ENCODE measurements around the gene PROP1.

DNA sequence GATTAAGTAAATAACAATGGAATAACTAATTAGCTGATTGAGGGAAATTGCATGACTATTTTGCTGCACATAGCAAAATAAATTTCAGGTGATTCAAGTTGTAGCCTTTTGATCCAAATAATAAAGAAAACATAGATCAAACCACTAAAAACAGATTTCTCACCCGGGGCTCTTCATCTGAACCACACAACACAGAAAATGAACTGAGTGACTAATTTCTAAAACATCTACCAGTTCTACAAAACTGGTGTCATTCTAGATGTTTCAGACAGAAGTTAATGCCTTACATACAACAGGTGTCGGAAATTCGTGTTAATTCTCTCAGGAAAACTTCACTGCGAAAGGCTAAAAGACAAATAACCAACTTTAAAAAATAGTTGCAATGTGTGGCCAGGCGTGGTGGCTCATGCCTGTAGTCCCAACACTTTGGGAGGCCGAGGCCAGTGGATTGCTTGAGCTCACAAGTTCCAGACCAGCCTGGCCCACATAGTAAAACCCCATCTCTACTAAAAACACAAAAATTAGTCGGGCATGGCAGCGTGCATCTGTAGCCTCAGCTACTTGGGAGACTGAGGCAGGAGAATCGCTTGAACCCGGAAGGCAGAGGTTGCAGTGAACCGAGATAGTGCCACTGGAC lies 6.9 kb downstream of the PROP1 start:
- TF ChIP-seq, protein P1, sequence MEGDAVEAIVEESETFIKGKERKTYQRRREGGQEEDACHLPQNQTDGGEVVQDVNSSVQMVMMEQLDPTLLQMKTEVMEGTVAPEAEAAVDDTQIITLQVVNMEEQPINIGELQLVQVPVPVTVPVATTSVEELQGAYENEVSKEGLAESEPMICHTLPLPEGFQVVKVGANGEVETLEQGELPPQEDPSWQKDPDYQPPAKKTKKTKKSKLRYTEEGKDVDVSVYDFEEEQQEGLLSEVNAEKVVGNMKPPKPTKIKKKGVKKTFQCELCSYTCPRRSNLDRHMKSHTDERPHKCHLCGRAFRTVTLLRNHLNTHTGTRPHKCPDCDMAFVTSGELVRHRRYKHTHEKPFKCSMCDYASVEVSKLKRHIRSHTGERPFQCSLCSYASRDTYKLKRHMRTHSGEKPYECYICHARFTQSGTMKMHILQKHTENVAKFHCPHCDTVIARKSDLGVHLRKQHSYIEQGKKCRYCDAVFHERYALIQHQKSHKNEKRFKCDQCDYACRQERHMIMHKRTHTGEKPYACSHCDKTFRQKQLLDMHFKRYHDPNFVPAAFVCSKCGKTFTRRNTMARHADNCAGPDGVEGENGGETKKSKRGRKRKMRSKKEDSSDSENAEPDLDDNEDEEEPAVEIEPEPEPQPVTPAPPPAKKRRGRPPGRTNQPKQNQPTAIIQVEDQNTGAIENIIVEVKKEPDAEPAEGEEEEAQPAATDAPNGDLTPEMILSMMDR (IDR thresholded peaks at IDR 0.05; ENCODE audit: low read depth, low read length, poor library complexity, severe bottlenecking), result no peak
- no peak for TF ChIP-seq EZH2phosphoT487 (IDR thresholded peaks at IDR 0.05; ENCODE audit: borderline replicate concordance, low read length)

All from DOHH2 (cell line).